ENCODE results near the gene TAPBP.

DNA sequence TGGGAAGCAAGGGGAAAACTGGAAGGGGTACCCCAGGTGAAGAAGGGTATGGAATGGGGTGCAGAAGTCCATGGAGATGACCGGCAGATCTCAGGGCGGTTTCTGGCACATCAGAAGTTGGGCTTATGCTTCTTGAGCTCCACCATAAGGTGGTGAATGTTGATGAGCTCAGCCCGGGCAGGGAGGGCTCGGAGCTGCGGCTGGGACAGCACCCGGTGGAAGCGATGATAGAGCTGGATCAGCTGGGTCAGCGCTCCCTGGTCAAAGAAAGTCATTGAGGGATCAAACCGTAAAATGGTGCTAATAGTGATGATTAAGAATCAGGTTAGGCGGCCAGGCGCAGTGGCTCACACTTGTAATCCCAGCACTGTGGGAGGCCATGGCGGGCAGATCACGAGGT lies 63.1 kb downstream of the TAPBP start:
- TF ChIP-seq, protein P1, sequence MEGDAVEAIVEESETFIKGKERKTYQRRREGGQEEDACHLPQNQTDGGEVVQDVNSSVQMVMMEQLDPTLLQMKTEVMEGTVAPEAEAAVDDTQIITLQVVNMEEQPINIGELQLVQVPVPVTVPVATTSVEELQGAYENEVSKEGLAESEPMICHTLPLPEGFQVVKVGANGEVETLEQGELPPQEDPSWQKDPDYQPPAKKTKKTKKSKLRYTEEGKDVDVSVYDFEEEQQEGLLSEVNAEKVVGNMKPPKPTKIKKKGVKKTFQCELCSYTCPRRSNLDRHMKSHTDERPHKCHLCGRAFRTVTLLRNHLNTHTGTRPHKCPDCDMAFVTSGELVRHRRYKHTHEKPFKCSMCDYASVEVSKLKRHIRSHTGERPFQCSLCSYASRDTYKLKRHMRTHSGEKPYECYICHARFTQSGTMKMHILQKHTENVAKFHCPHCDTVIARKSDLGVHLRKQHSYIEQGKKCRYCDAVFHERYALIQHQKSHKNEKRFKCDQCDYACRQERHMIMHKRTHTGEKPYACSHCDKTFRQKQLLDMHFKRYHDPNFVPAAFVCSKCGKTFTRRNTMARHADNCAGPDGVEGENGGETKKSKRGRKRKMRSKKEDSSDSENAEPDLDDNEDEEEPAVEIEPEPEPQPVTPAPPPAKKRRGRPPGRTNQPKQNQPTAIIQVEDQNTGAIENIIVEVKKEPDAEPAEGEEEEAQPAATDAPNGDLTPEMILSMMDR (IDR thresholded peaks at IDR 0.05; ENCODE audit: low read depth, low read length): no peak
- no peak for TF ChIP-seq MYC (IDR thresholded peaks at IDR 0.05; ENCODE audit: low read depth, low read length)
- no peak for TF ChIP-seq POLR2A (IDR thresholded peaks at IDR 0.05; ENCODE audit: extremely low read depth, insufficient read length)
- TF ChIP-seq MAX (IDR thresholded peaks at IDR 0.05; ENCODE audit: low read depth, low read length): no peak
